Panc1 (cell line): ENCODE data around the gene DPT. TPM values are rescaled to one million over a fixed set of nuclear protein-coding genes. Genes with fewer than 3 reads are reported as not detected.

Source experiments
- ATAC-seq: fragments of 200-7000 bp; cut with Tn5 transposase; 2 replicates; pipeline ENCODE4 v1.9.1; 2020; ENCODE audit warnings: mild to moderate bottlenecking, moderate library complexity
- BruUV-seq: library from RNA; stranded (reverse); fragments of 400-500 nt; replicated peaks from 2 replicates; lab custom pipeline; 2021; lab: Mats Ljungman, UMichigan
- CTCF ChIA-PET: fragments of 300-600 bp; sonication (Branson Sonifier 250); formaldehyde crosslinking; loops from one replicate; lab custom pipeline; 2022; ENCODE audit warnings: antibody characterized with exemption; lab: Charles Lee
- POLR2A ChIA-PET: fragments of 300-600 bp; sonication (Branson Sonifier 250); formaldehyde crosslinking; loops from one replicate; lab custom pipeline; 2022; ENCODE audit warnings: antibody characterized with exemption; lab: Charles Lee
- DNase-seq: peaks from one replicate; pipeline ENCODE4 v3.0.0-alpha.2; 2010; ENCODE audit warnings: low read depth, low spot score
- H3K27ac ChIP-seq: 2 replicates; pipeline ENCODE4 v1.5.1; 2011; ENCODE audit warnings: mild to moderate bottlenecking, low read length, inconsistent platforms
- H3K27me3 ChIP-seq: fragments of 200-500 bp; sonication (Bioruptor generic); 2 replicates; pipeline ENCODE4 v1.6.0; 2014; ENCODE audit warnings: low read length, inconsistent platforms; ENCODE audit not compliant: control insufficient read depth, insufficient read depth
- H3K36me3 ChIP-seq: fragments of 200-500 bp; sonication (Bioruptor generic); 2 replicates; pipeline ENCODE4 v1.5.1; 2014; ENCODE audit warnings: inconsistent platforms, mild to moderate bottlenecking, low read length, moderate library complexity; ENCODE audit not compliant: control insufficient read depth, insufficient read depth
- H3K4me1 ChIP-seq: 2 replicates; pipeline ENCODE4 v1.5.1; 2011; ENCODE audit warnings: inconsistent platforms, mild to moderate bottlenecking, low read length, moderate library complexity; ENCODE audit not compliant: control insufficient read depth, insufficient read depth
- H3K4me3 ChIP-seq, 2 experiments: 2 replicates each; pipeline ENCODE4 v1.5.1; 2011 to 2012; ENCODE audit warnings: low read depth in 2 of 2, low read length in 2 of 2, mild to moderate bottlenecking in 2 of 2, inconsistent platforms in 1 of 2, moderate library complexity in 1 of 2
- H3K9me3 ChIP-seq: fragments of 200-500 bp; sonication (Bioruptor generic); 2 replicates; pipeline ENCODE4 v1.5.1; 2014; ENCODE audit warnings: low read depth, mild to moderate bottlenecking, inconsistent platforms, low read length, moderate library complexity; ENCODE audit not compliant: control insufficient read depth, insufficient read depth
- POLR2AphosphoS5 ChIP-seq: IDR thresholded peaks from 2 replicates; pipeline ENCODE4 v1.6.1; 2012; ENCODE audit warnings: mild to moderate bottlenecking, low read depth, low read length, moderate library complexity
- REST ChIP-seq, 2 experiments: IDR thresholded peaks; 2 replicates each; pipeline ENCODE4 v1.6.1; 2011 to 2012; ENCODE audit warnings: low read depth in 2 of 2, control low read depth in 1 of 2, low read length in 1 of 2, mild to moderate bottlenecking in 1 of 2, moderate library complexity in 1 of 2; ENCODE audit not compliant: insufficient read depth in 1 of 2
- SIN3A ChIP-seq: IDR thresholded peaks from 2 replicates; pipeline ENCODE4 v1.6.1; 2012; ENCODE audit warnings: low read depth, mild to moderate bottlenecking, low read length, moderate library complexity, borderline replicate concordance; ENCODE audit not compliant: insufficient read depth
- TCF7L2 ChIP-seq: IDR thresholded peaks from 2 replicates; pipeline ENCODE4 v1.6.1; 2011; ENCODE audit warnings: mild to moderate bottlenecking, low read depth, low read length, inconsistent platforms
- in situ Hi-C: cut with HindIII; loops from 2 replicates; pipeline ENCODE4 v1.10.0; 2016; ENCODE audit warnings: low sequenced_read_pairs, low pct_unique_long_range_greater_than_20kb
- intact Hi-C: fragments of 100-400 bp; cut with micrococcal nuclease; formaldehyde crosslinking; loops from one replicate; pipeline ENCODE4 v1.10.0; 2022; ENCODE audit not compliant: unreplicated experiment
- total RNA-seq: library from RNA; stranded (reverse); gene quantifications from one replicate; pipeline ENCODE4 v1.2.1, GENCODE V29; 2021; ENCODE audit not compliant: unreplicated experiment
- TF ChIP-seq, protein P1 (sequence below): fragments of 450-650 bp; IDR thresholded peaks from 2 replicates; pipeline ENCODE4 v1.5.1; 2017; ENCODE audit warnings: mild to moderate bottlenecking

Gene DPT
- total RNA-seq, 1 experiment from 2014 or later: not detected

DNA sequence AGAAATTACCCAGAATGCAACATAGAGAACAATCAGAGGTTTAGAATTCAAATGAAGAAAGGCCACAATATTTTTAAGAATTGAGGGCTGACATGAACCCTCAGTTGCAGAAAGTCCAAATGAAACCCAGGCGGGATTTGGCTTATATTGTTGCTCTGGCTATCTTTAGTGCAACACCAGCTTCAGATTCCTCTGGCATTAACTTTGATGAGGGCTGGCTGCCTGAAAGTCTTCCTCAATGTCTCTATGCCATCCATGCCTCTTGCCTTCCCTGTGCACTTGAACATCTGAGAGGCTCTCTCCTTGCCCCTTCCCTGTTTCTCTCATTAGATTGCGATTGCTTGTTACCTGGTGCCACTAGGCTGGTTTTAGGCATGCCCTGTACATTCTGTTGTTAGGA lies 31.2 kb upstream of the DPT start:
- intact Hi-C loops (no loop called here), in situ Hi-C loops (no loop called here)
- no peaks in the 10 kb centered on the region for H3K9me3 ChIP-seq
- ATAC-seq: no peak
- no peaks in the 10 kb centered on the region for H3K27me3 ChIP-seq
- ChIA-PET CTCF (no interaction called here), POLR2A (no interaction called here)
- no peaks in the 10 kb centered on the region for H3K4me1 ChIP-seq
- BruUV-seq: no TSS peak
- TF ChIP-seq TCF7L2 (no peak), POLR2AphosphoS5 (no peak), SIN3A (no peak), REST (IDR thresholded peaks at IDR 0.05; ENCODE audit: insufficient read depth in 1 of 2, low read depth in 2 of 2, low read length in 1 of 2) (no peak)
- TF ChIP-seq, protein P1, sequence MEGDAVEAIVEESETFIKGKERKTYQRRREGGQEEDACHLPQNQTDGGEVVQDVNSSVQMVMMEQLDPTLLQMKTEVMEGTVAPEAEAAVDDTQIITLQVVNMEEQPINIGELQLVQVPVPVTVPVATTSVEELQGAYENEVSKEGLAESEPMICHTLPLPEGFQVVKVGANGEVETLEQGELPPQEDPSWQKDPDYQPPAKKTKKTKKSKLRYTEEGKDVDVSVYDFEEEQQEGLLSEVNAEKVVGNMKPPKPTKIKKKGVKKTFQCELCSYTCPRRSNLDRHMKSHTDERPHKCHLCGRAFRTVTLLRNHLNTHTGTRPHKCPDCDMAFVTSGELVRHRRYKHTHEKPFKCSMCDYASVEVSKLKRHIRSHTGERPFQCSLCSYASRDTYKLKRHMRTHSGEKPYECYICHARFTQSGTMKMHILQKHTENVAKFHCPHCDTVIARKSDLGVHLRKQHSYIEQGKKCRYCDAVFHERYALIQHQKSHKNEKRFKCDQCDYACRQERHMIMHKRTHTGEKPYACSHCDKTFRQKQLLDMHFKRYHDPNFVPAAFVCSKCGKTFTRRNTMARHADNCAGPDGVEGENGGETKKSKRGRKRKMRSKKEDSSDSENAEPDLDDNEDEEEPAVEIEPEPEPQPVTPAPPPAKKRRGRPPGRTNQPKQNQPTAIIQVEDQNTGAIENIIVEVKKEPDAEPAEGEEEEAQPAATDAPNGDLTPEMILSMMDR: no peak
- no peak overlapping the region for H3K4me3 ChIP-seq
- no peak for DNase-seq
- H3K36me3 ChIP-seq: no peaks in the 10 kb centered on the region
- no peak overlapping the region for H3K27ac ChIP-seq

GRCh38 chr1:168759077-168759476 lies 30.1 kb upstream of the DPT start:
- no peak for TF ChIP-seq REST (IDR thresholded peaks at IDR 0.05; ENCODE audit: insufficient read depth in 1 of 2, low read depth in 2 of 2, low read length in 1 of 2)
- TF ChIP-seq, protein P1: no peak
- TF ChIP-seq POLR2AphosphoS5: no peak
- no peak for TF ChIP-seq TCF7L2
- TF ChIP-seq SIN3A: no peak
- POLR2A ChIA-PET: no interaction called here
- H3K27me3 ChIP-seq: no peaks in the 10 kb centered on the region
- no TSS peak for BruUV-seq
- H3K27ac ChIP-seq: no peak overlapping the region
- no peak for ATAC-seq
- H3K36me3 ChIP-seq: no peaks in the 10 kb centered on the region
- DNase-seq: no peak
- H3K4me3 ChIP-seq: no peak overlapping the region
- intact Hi-C loops (no loop called here), in situ Hi-C loops (no loop called here)
- CTCF ChIA-PET: no interaction called here
- H3K9me3 ChIP-seq: no peaks in the 10 kb centered on the region
- H3K4me1 ChIP-seq: no peaks in the 10 kb centered on the region
